Heart left ventricle (tissue), 13 donors: ENCODE data around the gene APC.

Experiments
- POLR2A ChIP-seq, 2 donors: fragments of 450-650 bp; IDR thresholded peaks; one replicate each; pipeline ENCODE4 v1.6.1; 2017; ENCODE audit warnings: antibody characterized with exemption in 2 of 2, mild to moderate bottlenecking in 2 of 2, moderate library complexity in 2 of 2
- TF ChIP-seq, protein P1 (sequence below), 12 donors: fragments of 200-600 bp; sonication (generic) in 4 of 12; IDR thresholded peaks; one replicate each; pipeline versions ENCODE4 v1.5.0 to v1.8.0; 2018 to 2022; ENCODE audit warnings: antibody characterized with exemption in 12 of 12, mild to moderate bottlenecking in 5 of 12
- donor health status: ischemic (EF 13 %, LVEDD 7.1; RV severe dilation, severe dysfunction).
- donor health status: DM: no; HTN: yes; CAD: no.
- donor health status: DM: no; HTN: no; CAD: no.
- donor health status: ischemic (EF 25% LVEDD 6.9; RV normal size, moderate dysfunction).
- donor health status: ischemic (EF 25% LVEDD 5.7; RV mildly dilated, moderate dysfunction).
- donor health status: ischemic (EF 35%, LVEDD 5.7; RV mildly dilated, moderate dysfunction).
- donor health status: nonischemic (EF 11% LVEDD 7.7; RV severe dilation, severe dysfunction).
- donor health status: DM: yes; HTN: yes; CAD: no.
- donor health status: PGD.
- donor health status: ischemic (EF 29% LVEDD 5.4; RV normal size, mild dysfunction).
- donor health status: nonischemic (EF 23%, LVEDD 6.1; RV moderate dilation, normal function).

DNA sequence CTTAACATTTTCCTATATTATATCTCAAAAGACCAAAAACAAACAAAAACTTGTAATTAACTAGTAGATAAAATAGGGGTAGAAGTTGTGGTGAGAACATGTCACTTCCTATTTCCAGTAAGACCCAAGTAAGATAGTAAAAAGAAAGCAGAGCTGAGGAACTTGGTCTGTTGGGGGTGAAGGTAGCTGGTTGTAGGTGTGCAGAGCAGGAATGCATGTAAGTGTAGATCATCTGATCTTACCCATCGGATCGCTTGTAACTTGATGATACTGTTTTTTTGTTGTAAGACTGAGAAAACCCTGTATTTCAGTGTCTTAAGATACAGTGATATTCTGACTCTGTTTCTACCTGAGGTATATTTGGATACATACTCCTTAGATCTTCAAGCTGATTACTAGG is 129.1 kb downstream of the APC start:
- TF ChIP-seq, protein P1, sequence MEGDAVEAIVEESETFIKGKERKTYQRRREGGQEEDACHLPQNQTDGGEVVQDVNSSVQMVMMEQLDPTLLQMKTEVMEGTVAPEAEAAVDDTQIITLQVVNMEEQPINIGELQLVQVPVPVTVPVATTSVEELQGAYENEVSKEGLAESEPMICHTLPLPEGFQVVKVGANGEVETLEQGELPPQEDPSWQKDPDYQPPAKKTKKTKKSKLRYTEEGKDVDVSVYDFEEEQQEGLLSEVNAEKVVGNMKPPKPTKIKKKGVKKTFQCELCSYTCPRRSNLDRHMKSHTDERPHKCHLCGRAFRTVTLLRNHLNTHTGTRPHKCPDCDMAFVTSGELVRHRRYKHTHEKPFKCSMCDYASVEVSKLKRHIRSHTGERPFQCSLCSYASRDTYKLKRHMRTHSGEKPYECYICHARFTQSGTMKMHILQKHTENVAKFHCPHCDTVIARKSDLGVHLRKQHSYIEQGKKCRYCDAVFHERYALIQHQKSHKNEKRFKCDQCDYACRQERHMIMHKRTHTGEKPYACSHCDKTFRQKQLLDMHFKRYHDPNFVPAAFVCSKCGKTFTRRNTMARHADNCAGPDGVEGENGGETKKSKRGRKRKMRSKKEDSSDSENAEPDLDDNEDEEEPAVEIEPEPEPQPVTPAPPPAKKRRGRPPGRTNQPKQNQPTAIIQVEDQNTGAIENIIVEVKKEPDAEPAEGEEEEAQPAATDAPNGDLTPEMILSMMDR (IDR thresholded peaks at IDR 0.05), result no peak
- TF ChIP-seq POLR2A (IDR thresholded peaks at IDR 0.05), result no peak
